Vagina (tissue), 2 donors: ENCODE measurements around the gene RPTOR.

Source experiments
- POLR2A ChIP-seq, 2 donors: fragments of 450-650 bp; IDR thresholded peaks; one replicate each; pipeline ENCODE4 v1.6.1; 2017; ENCODE audit warnings: antibody characterized with exemption in 2 of 2, mild to moderate bottlenecking in 2 of 2, moderate library complexity in 2 of 2
- POLR2AphosphoS5 ChIP-seq, 2 donors: sonication (generic); formaldehyde crosslinking; IDR thresholded peaks; one replicate each; pipeline ENCODE4 v1.9.0; 2017; ENCODE audit warnings: antibody characterized with exemption in 2 of 2, mild to moderate bottlenecking in 2 of 2, low read depth in 1 of 2; ENCODE audit not compliant: insufficient read depth in 1 of 2
- TF ChIP-seq, protein P1 (sequence below), 3 experiments: fragments of 450-650 bp in 2 of 3; fragments of 200-600 bp in 1 of 3; sonication (generic) in 1 of 3; IDR thresholded peaks; one replicate each; pipeline ENCODE4 v1.5.1; 2017 to 2019; ENCODE audit warnings: antibody characterized with exemption in 3 of 3, mild to moderate bottlenecking in 2 of 3, moderate library complexity in 2 of 3

DNA sequence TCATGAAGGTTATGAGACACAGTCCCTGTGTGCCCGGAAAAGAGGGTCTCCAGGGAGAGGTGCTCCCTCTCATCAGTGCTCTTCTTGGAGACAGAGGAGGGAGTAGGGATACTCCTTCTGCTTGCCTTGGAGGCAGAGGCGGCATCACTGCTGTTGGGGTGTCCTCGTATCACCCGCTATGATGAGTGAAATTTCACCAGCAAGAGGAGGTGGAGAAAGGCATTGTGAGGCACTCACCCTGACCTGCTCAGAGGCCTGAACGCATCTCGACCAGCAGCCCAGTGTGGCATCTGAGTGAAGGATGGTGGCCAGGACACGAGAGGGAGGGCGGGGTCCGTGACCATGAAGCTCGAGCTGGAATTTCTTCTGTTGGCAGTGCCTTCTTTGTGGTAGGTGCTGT, 224.9 kb downstream of the RPTOR start:
- TF ChIP-seq, protein P1, sequence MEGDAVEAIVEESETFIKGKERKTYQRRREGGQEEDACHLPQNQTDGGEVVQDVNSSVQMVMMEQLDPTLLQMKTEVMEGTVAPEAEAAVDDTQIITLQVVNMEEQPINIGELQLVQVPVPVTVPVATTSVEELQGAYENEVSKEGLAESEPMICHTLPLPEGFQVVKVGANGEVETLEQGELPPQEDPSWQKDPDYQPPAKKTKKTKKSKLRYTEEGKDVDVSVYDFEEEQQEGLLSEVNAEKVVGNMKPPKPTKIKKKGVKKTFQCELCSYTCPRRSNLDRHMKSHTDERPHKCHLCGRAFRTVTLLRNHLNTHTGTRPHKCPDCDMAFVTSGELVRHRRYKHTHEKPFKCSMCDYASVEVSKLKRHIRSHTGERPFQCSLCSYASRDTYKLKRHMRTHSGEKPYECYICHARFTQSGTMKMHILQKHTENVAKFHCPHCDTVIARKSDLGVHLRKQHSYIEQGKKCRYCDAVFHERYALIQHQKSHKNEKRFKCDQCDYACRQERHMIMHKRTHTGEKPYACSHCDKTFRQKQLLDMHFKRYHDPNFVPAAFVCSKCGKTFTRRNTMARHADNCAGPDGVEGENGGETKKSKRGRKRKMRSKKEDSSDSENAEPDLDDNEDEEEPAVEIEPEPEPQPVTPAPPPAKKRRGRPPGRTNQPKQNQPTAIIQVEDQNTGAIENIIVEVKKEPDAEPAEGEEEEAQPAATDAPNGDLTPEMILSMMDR (IDR thresholded peaks at IDR 0.05), result no peak
- TF ChIP-seq POLR2AphosphoS5 (IDR thresholded peaks at IDR 0.05; ENCODE audit: insufficient read depth in 1 of 2, low read depth in 1 of 2), result no peak
- TF ChIP-seq POLR2A (IDR thresholded peaks at IDR 0.05), result no peak
